C4-2B (cell line): ENCODE results near the gene PDCD1.
A peak's percentile ranks its signal among the peaks of the same experiment; 100 is the strongest.

Experiments used
- CTCF ChIP-seq: fragments of 450-650 bp; conservative IDR thresholded peaks from 2 replicates; pipeline ENCODE4 v1.5.1; 2017; ENCODE audit warnings: mild to moderate bottlenecking
- ZFX ChIP-seq: fragments of 450-650 bp; IDR thresholded peaks from 2 replicates; pipeline ENCODE4 v1.6.1; 2017

DNA sequence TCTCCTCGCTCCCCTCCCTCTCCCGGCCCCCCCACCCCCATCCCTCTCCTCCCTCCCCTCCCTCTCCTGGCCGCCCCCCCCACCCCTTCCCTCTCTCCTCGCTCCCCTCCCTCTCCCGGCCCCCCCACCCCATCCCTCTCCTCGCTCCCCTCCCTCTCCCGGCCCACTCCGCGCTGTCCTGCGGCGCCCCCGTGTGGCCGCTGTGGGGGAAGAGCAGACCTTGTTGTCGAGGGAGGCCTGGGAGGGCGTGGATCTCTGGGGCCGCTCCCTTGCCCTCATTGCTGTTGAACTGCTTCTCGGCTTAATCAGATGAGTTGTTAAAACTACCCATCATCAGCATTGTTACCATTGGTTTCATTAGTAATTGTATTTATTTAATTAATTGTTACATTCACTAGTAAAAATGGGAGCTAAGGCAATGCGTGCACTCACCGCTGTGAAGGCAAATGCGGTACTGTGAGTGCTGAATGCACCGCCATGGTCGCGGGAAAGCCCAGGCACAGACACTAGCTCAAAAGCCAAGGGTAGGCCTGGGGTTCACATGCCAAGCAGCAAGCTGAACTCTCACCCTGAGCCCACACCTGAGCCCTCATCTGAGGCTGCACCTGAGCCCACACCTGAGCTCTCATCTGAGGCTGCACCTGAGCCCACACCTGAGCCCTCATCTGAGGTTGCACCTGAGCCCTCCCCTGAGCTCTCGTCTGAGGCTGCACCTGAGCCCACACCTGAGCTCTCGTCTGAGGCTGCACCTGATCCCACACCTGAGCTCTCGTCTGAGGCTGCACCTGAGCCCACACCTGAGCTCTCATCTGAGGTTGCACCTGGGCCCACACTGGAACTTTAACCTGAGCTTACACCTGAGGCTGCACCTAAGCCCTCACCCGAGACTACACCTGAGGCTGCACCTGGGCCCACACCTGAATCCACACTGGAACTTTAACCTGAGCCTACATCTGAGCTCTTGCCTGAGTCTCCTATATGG is 19.6 kb upstream of the PDCD1 start:
- TF ChIP-seq CTCF, result peak; percentile 77
- TF ChIP-seq ZFX, result no peak
